AG09309 (cell line): ENCODE measurements around the gene PDLIM5.
"Not testable (repeated sequence)": the region's sequence is repeated elsewhere in the genome, so short reads cannot be mapped to it uniquely, and the experiment has no call there.

Source experiments
- DNase-seq: peaks from one replicate; pipeline ENCODE4 v3.0.0-alpha.2; 2010; ENCODE audit warnings: low read depth
- H3K4me3 ChIP-seq: 2 replicates; pipeline ENCODE4 v1.5.1; 2011; ENCODE audit warnings: mild to moderate bottlenecking, low read depth, low read length, moderate library complexity; ENCODE audit not compliant: control insufficient read depth
- CTCF ChIP-seq: IDR thresholded peaks from 2 replicates; pipeline ENCODE4 v1.5.1; 2011; ENCODE audit warnings: mild to moderate bottlenecking, low read depth, low read length, inconsistent platforms; ENCODE audit not compliant: insufficient read depth, control insufficient read depth; ENCODE audit errors: missing control alignments

The PDLIM5 gene

GRCh38 chr4:94472056-94472826, 20.5 kb downstream of the PDLIM5 start:
- no peak overlapping the region for H3K4me3 ChIP-seq
- DNase-seq: peak; percentile 78
- no peak for TF ChIP-seq CTCF

- TF ChIP-seq CTCF: no peak
- DNase-seq: no peak
- no peak overlapping the region for H3K4me3 ChIP-seq
Observed at GRCh38 chr4:94475050-94475449, 23.3 kb downstream of the PDLIM5 start.

- DNase-seq: no peak
- H3K4me3 ChIP-seq: no peak overlapping the region
- no peak for TF ChIP-seq CTCF
Observed at GRCh38 chr4:94475794-94476193, 24.1 kb downstream of the PDLIM5 start.

- H3K4me3 ChIP-seq: no peak overlapping the region
- no peak for TF ChIP-seq CTCF
- no peak for DNase-seq
Observed at GRCh38 chr4:94477227-94477626, 25.5 kb downstream of the PDLIM5 start.

- not testable (repeated sequence) for DNase-seq, H3K4me3 ChIP-seq
Observed at GRCh38 chr4:94478805-94479204, 27.1 kb downstream of the PDLIM5 start.

GRCh38 chr4:94479358-94480141, 27.8 kb downstream of the PDLIM5 start:
- no peak for DNase-seq
- no peak overlapping the region for H3K4me3 ChIP-seq
- TF ChIP-seq CTCF: no peak

- no peak for DNase-seq
- H3K4me3 ChIP-seq: no peak overlapping the region
- TF ChIP-seq CTCF: no peak
Observed at GRCh38 chr4:94480362-94480951, 28.7 kb downstream of the PDLIM5 start.
